AML-193 (cell line): ENCODE results near the gene PRAMEF20.

Experiments used
- DNase-seq, 2 experiments: peaks; one replicate each; lab custom pipeline; 2025; lab: John Stamatoyannopoulos, UW

Gene PRAMEF20

GRCh38 chr1:13462682-13463081 is 52.4 kb downstream of the PRAMEF20 start:
- no peak for DNase-seq

DNA sequence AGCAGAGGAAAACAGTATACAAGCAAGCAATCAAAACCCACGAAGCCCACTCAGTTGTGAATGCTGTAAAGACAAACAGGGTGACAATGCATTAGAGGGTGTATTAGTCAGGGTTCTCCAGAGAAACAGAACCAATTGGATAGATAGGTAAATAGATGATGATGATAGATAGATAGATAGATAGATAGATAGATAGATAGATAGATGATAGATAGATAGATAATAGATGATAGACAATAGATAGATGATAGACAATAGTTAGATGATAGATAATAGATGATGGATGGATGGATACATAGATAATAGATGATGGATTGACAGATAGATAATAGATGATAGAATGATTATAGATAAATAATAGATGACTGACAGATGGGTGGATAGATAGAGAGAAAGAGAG is 55.3 kb downstream of the PRAMEF20 start:
- no peak for DNase-seq

- no peak for DNase-seq
These were observed 59.1 kb downstream of the PRAMEF20 start for GRCh38 chr1:13469343-13469742.
